Measurements from ENCODE around the gene ARHGAP26.

DNA sequence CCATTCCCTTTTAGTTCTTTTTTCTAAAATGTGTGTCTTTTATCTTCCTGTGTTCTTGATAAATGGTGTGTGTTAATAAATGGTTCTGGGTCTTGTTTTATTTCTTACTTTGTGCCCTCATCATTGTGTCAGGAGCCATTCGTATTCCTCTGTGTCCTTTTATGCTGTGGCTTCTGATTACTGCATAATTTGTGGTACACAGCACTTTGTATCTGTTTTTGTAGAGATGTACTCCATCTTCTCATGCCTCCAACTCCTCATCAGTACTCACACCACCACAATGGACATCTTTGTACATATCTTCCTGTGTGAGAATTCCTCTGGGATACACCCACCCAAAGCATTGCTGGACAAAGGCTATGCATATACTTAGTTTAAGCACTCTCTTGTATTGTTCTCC lies 247.4 kb downstream of the ARHGAP26 start:
- TF ChIP-seq, protein P1, sequence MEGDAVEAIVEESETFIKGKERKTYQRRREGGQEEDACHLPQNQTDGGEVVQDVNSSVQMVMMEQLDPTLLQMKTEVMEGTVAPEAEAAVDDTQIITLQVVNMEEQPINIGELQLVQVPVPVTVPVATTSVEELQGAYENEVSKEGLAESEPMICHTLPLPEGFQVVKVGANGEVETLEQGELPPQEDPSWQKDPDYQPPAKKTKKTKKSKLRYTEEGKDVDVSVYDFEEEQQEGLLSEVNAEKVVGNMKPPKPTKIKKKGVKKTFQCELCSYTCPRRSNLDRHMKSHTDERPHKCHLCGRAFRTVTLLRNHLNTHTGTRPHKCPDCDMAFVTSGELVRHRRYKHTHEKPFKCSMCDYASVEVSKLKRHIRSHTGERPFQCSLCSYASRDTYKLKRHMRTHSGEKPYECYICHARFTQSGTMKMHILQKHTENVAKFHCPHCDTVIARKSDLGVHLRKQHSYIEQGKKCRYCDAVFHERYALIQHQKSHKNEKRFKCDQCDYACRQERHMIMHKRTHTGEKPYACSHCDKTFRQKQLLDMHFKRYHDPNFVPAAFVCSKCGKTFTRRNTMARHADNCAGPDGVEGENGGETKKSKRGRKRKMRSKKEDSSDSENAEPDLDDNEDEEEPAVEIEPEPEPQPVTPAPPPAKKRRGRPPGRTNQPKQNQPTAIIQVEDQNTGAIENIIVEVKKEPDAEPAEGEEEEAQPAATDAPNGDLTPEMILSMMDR (IDR thresholded peaks at IDR 0.05), result no peak
- TF ChIP-seq EP300 (IDR thresholded peaks at IDR 0.05) (no peak), POLR2A (IDR thresholded peaks at IDR 0.05; ENCODE audit: low read depth) (no peak)
